H1 (cell line): Measurements from ENCODE around the gene HIVEP3. TPM values are rescaled to one million over a fixed set of nuclear protein-coding genes. Genes with fewer than 3 reads are reported as not detected.

ENCODE experiments used
- JUN ChIP-seq: IDR thresholded peaks from 2 replicates; pipeline ENCODE4 v1.6.1; 2011; ENCODE audit warnings: low read depth, mild to moderate bottlenecking, improper control_type of control experiment, low read length
- KDM5A ChIP-seq: fragments of 200-600 bp; IDR thresholded peaks from 2 replicates; pipeline ENCODE4 v1.7.1; 2012; ENCODE audit warnings: mild to moderate bottlenecking, low read length, inconsistent platforms, mixed read lengths
- SIX5 ChIP-seq: IDR thresholded peaks from 2 replicates; pipeline ENCODE4 v1.6.1; 2011; ENCODE audit warnings: mild to moderate bottlenecking, low read depth, low read length
- polyA plus RNA-seq, 7 experiments: library from polyadenylated mRNA; depleted of rRNA in 3 of 7; stranded (reverse) in 5 of 7; unstranded in 2 of 7; fragments of >200 nt in 5 of 7; fragments of 200-250 nt in 2 of 7; gene quantifications; 1 replicate in 5 of 7; 2 replicates in 1 of 7; 4 replicates in 1 of 7; pipeline versions ENCODE4 v1.2.1 to v1.2.3, GENCODE V29; 2011 to 2013; ENCODE audit warnings: missing spikeins in 2 of 7, mixed read lengths in 2 of 7
- total RNA-seq: library from RNA; stranded (reverse); fragmentation: NEBNext Ultra II Directional; extraction: Animal tissue kit (Norgen Biotek cat#: 25700); gene quantifications from 2 replicates; pipeline ENCODE4 v1.2.1, GENCODE V29; 2021
- TF ChIP-seq, protein P1 (sequence below): IDR thresholded peaks from 2 replicates; pipeline ENCODE4 v1.6.1; 2011; ENCODE audit warnings: low read depth, mild to moderate bottlenecking, low read length; ENCODE audit not compliant: insufficient read depth

The HIVEP3 gene
- total and polyA plus RNA-seq, 2 of the 8 experiments (the other 6 are each of a cell fraction or from before 2014, with no cell fraction given) = 0.24 to 0.69 TPM

DNA sequence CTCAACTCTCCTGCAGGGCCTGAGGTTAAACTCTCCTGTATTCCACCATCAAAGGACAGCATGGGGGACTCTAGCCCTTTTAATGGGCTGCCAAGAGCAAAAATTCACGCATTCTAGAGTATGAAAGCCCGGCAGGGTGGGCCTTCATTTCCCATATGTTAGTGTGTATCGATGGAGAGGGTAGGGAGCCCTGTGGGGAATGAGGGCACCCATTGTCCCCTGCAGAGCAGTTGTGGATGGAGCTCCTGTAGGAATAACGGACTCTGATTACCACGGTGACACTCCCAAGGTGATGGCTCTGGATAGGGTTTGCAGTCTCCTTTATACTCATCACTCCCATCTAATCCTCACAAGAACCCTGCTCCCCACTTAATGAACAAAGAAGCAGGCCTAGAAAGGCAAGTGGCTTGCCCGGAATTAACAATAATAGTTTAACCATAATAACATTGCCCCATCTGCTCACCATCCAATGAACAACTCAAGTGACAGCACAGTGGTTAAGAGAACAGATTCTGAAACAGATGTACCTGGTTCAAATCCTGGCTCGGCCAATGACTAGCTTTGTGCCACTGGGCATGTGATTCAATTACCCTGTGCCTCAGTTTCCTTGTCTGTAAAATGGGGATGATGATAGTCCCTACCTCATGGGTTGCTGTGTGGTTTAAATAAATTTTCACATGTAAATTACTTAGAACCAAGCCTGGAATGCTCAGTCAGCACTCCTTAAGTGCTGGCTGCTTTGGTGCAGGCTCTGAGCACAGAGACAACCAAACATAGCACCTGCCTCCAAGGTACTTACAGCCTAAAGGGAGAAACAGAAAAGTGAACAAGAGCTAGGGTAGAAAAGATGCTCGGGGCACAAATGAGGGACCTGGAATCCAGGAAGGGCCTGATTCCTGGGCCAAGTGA is 29.0 kb downstream of the HIVEP3 start (continued):
- TF ChIP-seq SIX5 (no peak), KDM5A (no peak), JUN (no peak)
- TF ChIP-seq, protein P1, sequence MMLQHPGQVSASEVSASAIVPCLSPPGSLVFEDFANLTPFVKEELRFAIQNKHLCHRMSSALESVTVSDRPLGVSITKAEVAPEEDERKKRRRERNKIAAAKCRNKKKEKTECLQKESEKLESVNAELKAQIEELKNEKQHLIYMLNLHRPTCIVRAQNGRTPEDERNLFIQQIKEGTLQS = no peak
